NB4 (cell line): ENCODE measurements around the gene KCNK4.
A peak's percentile ranks its signal among the peaks of the same experiment; 100 is the strongest.

Source experiments
- MAX ChIP-seq: IDR thresholded peaks from 2 replicates; pipeline ENCODE4 v1.6.1; 2011; ENCODE audit warnings: low read depth, low read length
- MYC ChIP-seq: IDR thresholded peaks from 2 replicates; pipeline ENCODE4 v1.6.1; 2011; ENCODE audit warnings: low read depth, low read length
- POLR2A ChIP-seq: IDR thresholded peaks from 2 replicates; pipeline ENCODE4 v1.6.1; 2011; ENCODE audit warnings: mild to moderate bottlenecking; ENCODE audit not compliant: insufficient read length; ENCODE audit errors: extremely low read depth
- TF ChIP-seq, protein P1 (sequence below): IDR thresholded peaks from one replicate; pipeline ENCODE4 v1.5.1; 2012; ENCODE audit warnings: low read depth, low read length

- TF ChIP-seq, protein P1, sequence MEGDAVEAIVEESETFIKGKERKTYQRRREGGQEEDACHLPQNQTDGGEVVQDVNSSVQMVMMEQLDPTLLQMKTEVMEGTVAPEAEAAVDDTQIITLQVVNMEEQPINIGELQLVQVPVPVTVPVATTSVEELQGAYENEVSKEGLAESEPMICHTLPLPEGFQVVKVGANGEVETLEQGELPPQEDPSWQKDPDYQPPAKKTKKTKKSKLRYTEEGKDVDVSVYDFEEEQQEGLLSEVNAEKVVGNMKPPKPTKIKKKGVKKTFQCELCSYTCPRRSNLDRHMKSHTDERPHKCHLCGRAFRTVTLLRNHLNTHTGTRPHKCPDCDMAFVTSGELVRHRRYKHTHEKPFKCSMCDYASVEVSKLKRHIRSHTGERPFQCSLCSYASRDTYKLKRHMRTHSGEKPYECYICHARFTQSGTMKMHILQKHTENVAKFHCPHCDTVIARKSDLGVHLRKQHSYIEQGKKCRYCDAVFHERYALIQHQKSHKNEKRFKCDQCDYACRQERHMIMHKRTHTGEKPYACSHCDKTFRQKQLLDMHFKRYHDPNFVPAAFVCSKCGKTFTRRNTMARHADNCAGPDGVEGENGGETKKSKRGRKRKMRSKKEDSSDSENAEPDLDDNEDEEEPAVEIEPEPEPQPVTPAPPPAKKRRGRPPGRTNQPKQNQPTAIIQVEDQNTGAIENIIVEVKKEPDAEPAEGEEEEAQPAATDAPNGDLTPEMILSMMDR: no peak
- TF ChIP-seq POLR2A (no peak), MAX (peak; percentile 77), MYC (peak; percentile 64)
These were observed 28.0 kb downstream of the KCNK4 start for GRCh38 chr11:64318766-64319761.
